LNCaP clone FGC (cell line): ENCODE measurements around the gene ABCB1.

ENCODE experiments used
- DNase-seq: peaks from one replicate; pipeline ENCODE4 v3.0.0-alpha.2; 2011; ENCODE audit warnings: low read depth
- H3K4me3 ChIP-seq: 2 replicates; pipeline ENCODE4 v1.5.1; 2011; ENCODE audit warnings: mild to moderate bottlenecking, low read depth, low read length, control low read depth
- TF ChIP-seq, protein P1 (sequence below): IDR thresholded peaks from 2 replicates; pipeline ENCODE4 v1.5.1; 2012; ENCODE audit warnings: mild to moderate bottlenecking; ENCODE audit not compliant: control insufficient read depth, insufficient read depth; ENCODE audit errors: extremely low read depth

The ABCB1 gene

DNA sequence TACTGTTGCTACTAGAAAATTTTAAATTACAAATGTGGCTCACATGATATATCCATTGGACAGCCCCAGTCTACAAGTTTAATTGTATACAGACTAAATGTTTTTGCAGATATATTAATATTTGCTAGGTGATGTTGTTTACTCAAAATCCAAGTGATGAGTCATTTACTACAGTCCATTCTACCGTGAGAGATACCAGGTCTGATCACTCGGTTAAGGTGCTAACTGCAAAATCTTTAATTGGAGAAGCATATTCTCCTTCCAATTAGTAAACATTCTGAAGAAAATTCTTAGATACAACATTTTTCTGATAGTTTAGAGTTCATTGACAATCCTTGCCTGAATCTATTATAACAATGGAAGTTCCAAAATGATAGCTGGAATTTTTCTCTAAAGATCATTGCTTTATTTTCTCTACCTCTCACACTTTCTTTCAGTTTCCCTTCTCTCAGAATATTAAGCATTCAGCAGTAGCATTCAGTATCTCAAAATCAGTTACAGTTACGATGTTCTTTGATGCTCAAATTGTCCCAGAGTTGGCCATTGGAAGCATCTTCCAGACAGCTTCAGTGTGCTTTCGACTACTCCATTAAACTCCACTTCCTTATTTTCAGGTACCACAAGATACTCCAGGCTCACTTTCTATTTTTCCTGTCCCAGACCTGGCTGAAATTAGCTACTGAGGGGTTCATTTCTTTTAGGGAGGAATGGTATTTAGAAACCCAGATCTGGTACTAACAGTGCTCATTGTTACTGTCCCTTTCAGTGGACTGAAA, 2.3 kb downstream of the ABCB1 start:
- no peak for DNase-seq
- TF ChIP-seq, protein P1, sequence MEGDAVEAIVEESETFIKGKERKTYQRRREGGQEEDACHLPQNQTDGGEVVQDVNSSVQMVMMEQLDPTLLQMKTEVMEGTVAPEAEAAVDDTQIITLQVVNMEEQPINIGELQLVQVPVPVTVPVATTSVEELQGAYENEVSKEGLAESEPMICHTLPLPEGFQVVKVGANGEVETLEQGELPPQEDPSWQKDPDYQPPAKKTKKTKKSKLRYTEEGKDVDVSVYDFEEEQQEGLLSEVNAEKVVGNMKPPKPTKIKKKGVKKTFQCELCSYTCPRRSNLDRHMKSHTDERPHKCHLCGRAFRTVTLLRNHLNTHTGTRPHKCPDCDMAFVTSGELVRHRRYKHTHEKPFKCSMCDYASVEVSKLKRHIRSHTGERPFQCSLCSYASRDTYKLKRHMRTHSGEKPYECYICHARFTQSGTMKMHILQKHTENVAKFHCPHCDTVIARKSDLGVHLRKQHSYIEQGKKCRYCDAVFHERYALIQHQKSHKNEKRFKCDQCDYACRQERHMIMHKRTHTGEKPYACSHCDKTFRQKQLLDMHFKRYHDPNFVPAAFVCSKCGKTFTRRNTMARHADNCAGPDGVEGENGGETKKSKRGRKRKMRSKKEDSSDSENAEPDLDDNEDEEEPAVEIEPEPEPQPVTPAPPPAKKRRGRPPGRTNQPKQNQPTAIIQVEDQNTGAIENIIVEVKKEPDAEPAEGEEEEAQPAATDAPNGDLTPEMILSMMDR, result no peak
- H3K4me3 ChIP-seq, result no peak overlapping the region

GRCh38 chr7:87596696-87597095, 4.0 kb downstream of the ABCB1 start:
- no peak overlapping the region for H3K4me3 ChIP-seq
- TF ChIP-seq, protein P1, result no peak
- no peak for DNase-seq

DNA sequence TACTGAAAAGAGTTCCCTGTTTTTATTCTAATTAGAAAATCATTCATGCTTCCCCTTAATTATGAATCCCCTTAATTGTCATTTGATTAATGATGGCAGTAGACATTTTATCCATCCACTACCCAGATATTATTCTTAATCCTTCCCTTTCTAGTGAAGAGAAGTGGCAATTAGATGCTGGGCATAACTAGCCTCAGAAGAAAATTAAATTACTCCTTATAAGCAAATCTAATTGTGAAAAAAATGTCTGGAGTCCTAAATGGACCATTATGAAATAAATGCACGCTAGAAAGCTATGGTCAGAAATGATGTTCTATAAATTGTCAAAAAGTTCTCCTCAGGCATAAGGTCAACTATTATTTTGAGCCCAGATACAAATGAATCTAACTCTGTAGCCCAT, 4.5 kb downstream of the ABCB1 start:
- TF ChIP-seq, protein P1, result no peak
- DNase-seq, result no peak
- no peak overlapping the region for H3K4me3 ChIP-seq

DNA sequence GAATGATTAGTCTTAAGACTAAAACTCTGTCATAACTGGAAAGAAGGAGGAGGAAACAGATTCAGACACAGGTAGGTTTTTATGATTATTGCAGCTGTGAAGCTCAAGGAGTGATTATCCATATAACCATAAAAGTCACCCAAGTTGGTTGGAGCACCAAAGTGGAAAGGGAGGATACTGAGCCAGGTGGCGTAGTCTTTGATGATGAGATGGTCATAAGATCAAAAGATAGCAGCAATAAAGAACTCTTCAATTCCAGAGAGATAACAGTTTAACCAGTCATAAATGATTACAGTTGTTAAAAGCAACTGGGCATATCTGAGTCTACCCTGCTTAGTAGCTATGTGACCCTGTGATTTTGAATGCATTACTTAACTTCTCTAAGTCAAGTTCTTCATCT, 8.4 kb downstream of the ABCB1 start:
- TF ChIP-seq, protein P1, result no peak
- DNase-seq, result no peak
- H3K4me3 ChIP-seq, result no peak overlapping the region

DNA sequence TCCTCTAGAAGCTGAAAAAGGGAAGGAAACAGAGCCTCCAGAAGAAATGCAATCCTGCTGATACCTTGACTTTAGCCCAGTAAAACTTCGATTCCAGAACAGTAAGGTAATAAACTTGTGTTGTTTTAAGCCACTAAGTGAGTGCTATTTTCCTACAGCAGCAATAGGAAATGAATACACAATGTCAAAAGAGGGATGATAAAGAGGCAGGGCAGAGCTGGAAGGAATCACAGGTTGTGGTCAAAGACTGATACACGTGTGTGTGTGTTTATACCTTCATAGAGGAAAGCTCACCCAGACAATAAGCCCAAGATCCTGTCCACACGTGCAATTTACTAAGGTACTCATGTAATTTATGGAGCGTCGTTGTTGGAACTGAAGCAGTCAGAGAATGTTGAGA, 9.5 kb downstream of the ABCB1 start:
- TF ChIP-seq, protein P1, result no peak
- no peak for DNase-seq
- no peak overlapping the region for H3K4me3 ChIP-seq

DNA sequence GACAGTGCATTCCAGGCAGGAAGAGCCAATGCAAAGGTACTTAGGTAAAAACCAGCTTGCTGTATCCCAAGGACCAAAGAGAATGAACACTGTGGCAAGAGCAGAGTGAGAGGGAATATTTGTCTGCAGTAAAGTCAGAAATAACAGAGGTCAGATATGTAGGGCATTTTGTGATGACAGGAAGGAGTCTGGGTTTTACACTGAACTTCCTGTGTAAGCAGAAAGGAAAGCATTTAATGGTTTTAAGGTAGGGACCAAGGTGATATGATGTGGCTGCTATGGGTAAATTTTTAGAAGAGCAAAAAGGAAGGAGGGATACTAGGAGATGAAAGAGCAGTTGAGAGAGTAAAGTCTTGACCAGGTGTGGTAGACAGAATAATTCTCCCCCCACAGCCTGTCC, 10.1 kb downstream of the ABCB1 start:
- TF ChIP-seq, protein P1, result no peak
- no peak for DNase-seq
- no peak overlapping the region for H3K4me3 ChIP-seq

DNA sequence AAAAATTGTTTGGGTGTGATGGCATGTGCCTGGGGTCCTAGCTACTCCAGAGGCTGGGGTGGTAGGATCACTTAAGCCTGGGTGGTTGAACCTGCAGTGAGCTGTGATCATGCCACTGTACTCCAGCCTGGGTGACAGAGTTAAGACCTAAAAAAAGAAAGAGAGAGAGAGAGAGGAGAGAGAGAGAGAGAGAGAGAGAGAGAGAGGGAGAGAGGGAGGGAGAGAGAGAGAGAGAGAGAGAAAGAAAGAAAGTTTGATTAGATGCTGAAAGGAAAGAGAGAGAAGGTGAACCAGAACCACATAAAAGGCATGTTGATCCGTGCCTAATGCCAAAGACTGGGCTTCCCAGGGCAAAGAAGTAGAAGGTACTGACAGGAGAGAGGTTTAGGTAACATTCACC, 11.1 kb downstream of the ABCB1 start:
- TF ChIP-seq, protein P1, result no peak
- DNase-seq, result no peak
- H3K4me3 ChIP-seq, result no peak overlapping the region
